ENCODE results near the gene GPRIN3. TPM values are rescaled to one million over a fixed set of nuclear protein-coding genes. Genes with fewer than 3 reads are reported as not detected.

Gene GPRIN3
- total RNA-seq, 4 donors from 2014 or later: 1.2 to 3.4 (median 1.7) TPM

DNA sequence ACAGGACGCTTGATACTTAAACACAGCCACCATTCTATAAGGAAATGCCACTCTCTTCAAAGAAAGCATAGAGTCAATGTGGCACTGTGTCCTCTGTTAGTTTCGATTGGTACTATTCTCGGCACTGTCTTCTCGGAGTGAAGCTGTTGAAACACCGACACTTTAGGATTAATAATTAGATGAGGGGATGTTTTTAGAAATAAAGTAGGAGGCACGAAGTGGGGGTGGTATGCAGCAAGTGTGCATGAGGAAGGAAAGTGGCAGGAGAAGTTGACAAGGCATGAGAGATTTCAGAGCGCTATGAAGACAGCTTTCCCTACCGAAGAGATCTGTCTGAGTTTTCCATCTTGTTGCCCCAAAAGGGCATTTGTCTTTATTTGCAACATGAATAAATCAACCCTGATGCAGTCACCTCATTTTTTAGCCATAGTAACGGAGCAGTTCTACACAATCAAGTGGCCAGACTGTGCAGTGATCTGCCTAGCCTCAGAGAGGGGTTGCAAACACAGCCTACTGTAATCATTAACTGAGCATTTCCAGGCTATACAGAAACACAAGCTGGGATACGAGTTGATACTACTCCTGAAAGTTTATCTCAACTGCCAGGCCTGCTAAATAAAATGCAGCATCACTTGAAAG, 8.3 kb downstream of the GPRIN3 start:
- no peak overlapping the region for H3K27ac ChIP-seq
- peaks cover 10% of the 10 kb centered on the region for H3K4me1 ChIP-seq
- WGBS: 50% methylated on average over 10 of the region's 10 CpGs
- TF ChIP-seq CTCF (IDR thresholded peaks at IDR 0.05) (no peak), POLR2A (IDR thresholded peaks at IDR 0.05) (no peak), EP300 (IDR thresholded peaks at IDR 0.05) (no peak), POLR2AphosphoS5 (IDR thresholded peaks at IDR 0.05) (no peak)
- H3K36me3 ChIP-seq: no peaks in the 10 kb centered on the region
- H3K9me3 ChIP-seq: no peaks in the 10 kb centered on the region
- DNase-seq (ENCODE audit: low spot score in 2 of 2): no peak
- H3K4me3 ChIP-seq: peak overlapping the region; percentile 4
- H3K27me3 ChIP-seq: no peaks in the 10 kb centered on the region

DNA sequence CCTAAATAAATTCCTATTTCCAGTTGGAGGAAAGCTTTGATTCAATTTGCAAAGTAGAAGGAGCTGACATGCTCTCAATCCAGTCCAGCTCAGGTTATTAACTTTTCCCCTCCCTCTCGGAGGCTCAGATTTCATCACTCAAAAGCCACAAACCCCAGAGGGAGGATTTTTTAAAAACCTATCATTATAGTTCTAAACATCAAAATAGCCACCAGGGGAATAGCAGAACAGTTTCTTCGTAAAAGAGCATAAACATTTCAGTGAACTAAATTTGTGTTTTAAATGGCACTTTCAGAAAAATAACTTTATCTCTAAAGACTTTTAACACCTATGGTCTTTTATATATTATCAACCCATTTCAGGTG, 8.8 kb downstream of the GPRIN3 start:
- no peak overlapping the region for H3K27ac ChIP-seq
- H3K27me3 ChIP-seq: no peaks in the 10 kb centered on the region
- H3K4me1 ChIP-seq: peaks cover 10% of the 10 kb centered on the region
- 27% methylated on average over 2 of the region's 2 CpGs for WGBS
- no peak for TF ChIP-seq EP300 (IDR thresholded peaks at IDR 0.05)
- no peak for TF ChIP-seq POLR2AphosphoS5 (IDR thresholded peaks at IDR 0.05)
- no peak for TF ChIP-seq CTCF (IDR thresholded peaks at IDR 0.05)
- no peak for TF ChIP-seq POLR2A (IDR thresholded peaks at IDR 0.05)
- DNase-seq (ENCODE audit: low spot score in 2 of 2): no peak
- no peaks in the 10 kb centered on the region for H3K36me3 ChIP-seq
- H3K4me3 ChIP-seq: peak overlapping the region; percentile 4
- H3K9me3 ChIP-seq: no peaks in the 10 kb centered on the region

DNA sequence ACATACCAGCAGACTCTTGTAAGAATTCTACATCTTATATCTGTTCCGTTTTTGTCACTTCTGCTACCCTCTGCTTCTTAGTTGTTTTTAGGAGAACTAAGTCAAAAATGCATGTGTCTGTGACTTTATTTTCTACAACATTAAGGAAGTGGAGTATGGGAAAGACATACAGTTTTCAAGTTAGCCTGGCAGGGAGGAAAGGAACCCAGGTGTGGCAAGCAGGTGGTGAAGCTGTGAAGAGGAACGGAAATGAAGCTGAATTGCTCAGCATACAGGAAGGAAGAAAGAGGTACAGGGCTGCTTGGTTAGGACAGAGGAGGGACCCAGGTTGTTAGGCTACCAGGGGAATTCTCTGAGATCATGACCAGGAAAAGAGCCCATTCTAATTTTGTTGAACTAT, 9.4 kb downstream of the GPRIN3 start:
- Histone ChIP-seq H3K4me1 (peaks cover 10% of the 10 kb centered on the region), H3K27ac (no peak overlapping the region)
- WGBS: 65% methylated on average over 2 of the region's 2 CpGs

GRCh38 chr4:89296896-89297295, 10.7 kb downstream of the GPRIN3 start:
- Histone ChIP-seq H3K27ac (no peak overlapping the region), H3K4me1 (peaks cover 5% of the 10 kb centered on the region), H3K36me3 (no peaks in the 10 kb centered on the region), H3K9me3 (no peaks in the 10 kb centered on the region), H3K4me3 (no peak overlapping the region), H3K27me3 (no peaks in the 10 kb centered on the region)
- 74% methylated on average over 2 of the region's 2 CpGs for WGBS
- no peak for DNase-seq (ENCODE audit: low spot score in 2 of 2)
- no peak for TF ChIP-seq CTCF (IDR thresholded peaks at IDR 0.05)
- TF ChIP-seq POLR2AphosphoS5 (IDR thresholded peaks at IDR 0.05): no peak
- TF ChIP-seq POLR2A (IDR thresholded peaks at IDR 0.05): no peak
- no peak for TF ChIP-seq EP300 (IDR thresholded peaks at IDR 0.05)

More for the DNA sequence above, 9.4 kb downstream of the GPRIN3 start:
- Histone ChIP-seq H3K36me3 (no peaks in the 10 kb centered on the region), H3K4me3 (no peak overlapping the region), H3K27me3 (no peaks in the 10 kb centered on the region), H3K9me3 (no peaks in the 10 kb centered on the region)
- DNase-seq (ENCODE audit: low spot score in 2 of 2): no peak
- TF ChIP-seq CTCF (IDR thresholded peaks at IDR 0.05): no peak
- no peak for TF ChIP-seq POLR2A (IDR thresholded peaks at IDR 0.05)
- no peak for TF ChIP-seq POLR2AphosphoS5 (IDR thresholded peaks at IDR 0.05)
- TF ChIP-seq EP300 (IDR thresholded peaks at IDR 0.05): no peak

DNA sequence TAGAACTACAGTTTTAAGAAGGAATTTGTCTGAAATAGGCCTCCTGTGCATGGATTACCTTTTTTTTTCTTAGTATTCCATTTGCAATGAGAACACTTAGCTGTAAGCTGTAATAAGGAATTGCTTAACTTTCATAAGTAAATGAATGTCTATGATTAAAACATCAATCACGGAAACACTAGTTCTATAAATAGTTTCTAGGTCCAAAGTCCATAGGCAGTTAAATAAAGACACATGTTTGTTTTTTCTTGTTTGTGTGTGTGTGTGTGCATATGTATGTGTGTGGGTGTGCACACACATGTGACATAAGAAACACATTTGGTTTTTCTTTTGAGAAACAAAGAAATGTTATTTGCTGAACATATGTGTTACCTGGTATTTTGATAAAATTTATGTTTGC, 11.2 kb downstream of the GPRIN3 start:
- Histone ChIP-seq H3K27me3 (no peaks in the 10 kb centered on the region), H3K36me3 (no peaks in the 10 kb centered on the region), H3K4me3 (no peak overlapping the region), H3K4me1 (peaks cover 5% of the 10 kb centered on the region), H3K27ac (no peak overlapping the region), H3K9me3 (no peaks in the 10 kb centered on the region)
- no peak for TF ChIP-seq EP300 (IDR thresholded peaks at IDR 0.05)
- no peak for TF ChIP-seq POLR2AphosphoS5 (IDR thresholded peaks at IDR 0.05)
- no peak for TF ChIP-seq POLR2A (IDR thresholded peaks at IDR 0.05)
- no peak for TF ChIP-seq CTCF (IDR thresholded peaks at IDR 0.05)
- DNase-seq (ENCODE audit: low spot score in 2 of 2): no peak
- WGBS: 56% methylated on average over 1 of the region's 1 CpG
